ENCODE results near the gene MAP3K8. TPM values are rescaled to one million over a fixed set of nuclear protein-coding genes. Genes with fewer than 3 reads are reported as not detected.

Gene MAP3K8
- total and polyA plus RNA-seq, 11 donors, result 3.6 to 39.0 (median 5.8) TPM

- Histone ChIP-seq H3K36me3 (no peaks in the 10 kb centered on the region), H3K4me1 (peaks cover 0 to 14% (median 4%) of the 10 kb centered on the region in 12 donors), H3K4me3 (peak overlapping the region in 2 of 12 donors; percentile 20 to 40), H3K27me3 (no peaks in the 10 kb centered on the region), H3K9me3 (no peaks in the 10 kb centered on the region), H3K27ac (no peak overlapping the region)
- ATAC-seq (peak; percentile 86 to 99 (median 99)), DNase-seq (peak; percentile 63 to 87 (median 73))
- 10 to 13% (median 13%) methylated on average over 14 to 17 of the region's 17 CpGs for WGBS, 4 donors
- peak; percentile 86 to 98 (median 94) for TF ChIP-seq CTCF (IDR thresholded peaks at IDR 0.05)
- TF ChIP-seq POLR2A (IDR thresholded peaks at IDR 0.05), result no peak
- intact Hi-C loops (cut with DNase I), result loop anchor here (1.0 to 5.0 kb wide), 7 partner anchors 140 to 200 kb away; no protein-coding TSS in a partner anchor
Measured at GRCh38 chr10:30392564-30392990, 41.4 kb upstream of the MAP3K8 start.

GRCh38 chr10:30396293-30396692 lies 37.7 kb upstream of the MAP3K8 start:
- Histone ChIP-seq H3K4me3 (no peak overlapping the region), H3K9me3 (no peaks in the 10 kb centered on the region), H3K27me3 (no peaks in the 10 kb centered on the region), H3K4me1 (peaks cover 0 to 16% (median 4%) of the 10 kb centered on the region in 12 donors), H3K36me3 (no peaks in the 10 kb centered on the region), H3K27ac (no peak overlapping the region)
- DNase-seq (no peak), ATAC-seq (no peak)
- WGBS, 4 donors, result 42 to 59% (median 49%) methylated on average over 3 of the region's 3 CpGs
- no peak for TF ChIP-seq POLR2A (IDR thresholded peaks at IDR 0.05)
- TF ChIP-seq CTCF (IDR thresholded peaks at IDR 0.05), result no peak
- intact Hi-C loops (cut with DNase I), result loop anchor here in 1 of 10 donors (5.0 kb wide), 1 partner anchor 136 kb away; no protein-coding TSS in a partner anchor

GRCh38 chr10:30396698-30397097 lies 37.3 kb upstream of the MAP3K8 start:
- no peaks in the 10 kb centered on the region for H3K36me3 ChIP-seq
- no peak for TF ChIP-seq POLR2A (IDR thresholded peaks at IDR 0.05)
- TF ChIP-seq CTCF (IDR thresholded peaks at IDR 0.05), result no peak
- ATAC-seq (no peak), DNase-seq (no peak)
- no peak overlapping the region for H3K27ac ChIP-seq
- intact Hi-C loops (cut with DNase I), result loop anchor here in 1 of 10 donors (5.0 kb wide), 1 partner anchor 136 kb away; no protein-coding TSS in a partner anchor
- H3K4me3 ChIP-seq, result no peak overlapping the region
- no peaks in the 10 kb centered on the region for H3K9me3 ChIP-seq
- H3K27me3 ChIP-seq, result no peaks in the 10 kb centered on the region
- peaks cover 0 to 16% (median 4%) of the 10 kb centered on the region in 12 donors for H3K4me1 ChIP-seq
- WGBS, 4 donors, result 45 to 58% (median 50%) methylated on average over 2 of the region's 2 CpGs

GRCh38 chr10:30398193-30398592 lies 35.8 kb upstream of the MAP3K8 start:
- Histone ChIP-seq H3K4me3 (no peak overlapping the region), H3K9me3 (no peaks in the 10 kb centered on the region), H3K27ac (no peak overlapping the region), H3K4me1 (peaks cover 0 to 10% (median 2%) of the 10 kb centered on the region in 12 donors), H3K36me3 (no peaks in the 10 kb centered on the region), H3K27me3 (no peaks in the 10 kb centered on the region)
- DNase-seq, result no peak
- intact Hi-C loops (cut with DNase I), result loop anchor here in 1 of 10 donors (5.0 kb wide), 1 partner anchor 134 kb away; no protein-coding TSS in a partner anchor
- 70 to 88% (median 80%) methylated on average over 2 of the region's 2 CpGs for WGBS, 4 donors
- ATAC-seq, result no peak
- no peak for TF ChIP-seq POLR2A (IDR thresholded peaks at IDR 0.05)
- TF ChIP-seq CTCF (IDR thresholded peaks at IDR 0.05), result no peak
